Heart right ventricle (tissue), 16 donors: Measurements from ENCODE around the gene GRAP2. TPM values are rescaled to one million over a fixed set of nuclear protein-coding genes. Genes with fewer than 3 reads are reported as not detected.
"Not testable (repeated sequence)": the region's sequence is repeated elsewhere in the genome, so short reads cannot be mapped to it uniquely, and the experiment has no call there.

Experiments used
- ATAC-seq, 8 donors: fragments of 200-7000 bp; cut with Tn5 transposase; one replicate each; pipeline ENCODE4 v1.9.1; 2020; ENCODE audit warnings: mild to moderate bottlenecking in 8 of 8, moderate library complexity in 8 of 8, moderate number of reproducible peaks in 1 of 8
- DNase-seq, 2 donors: peaks; one replicate each; pipeline ENCODE4 v3.0.0-alpha.2; 2020
- H3K27ac ChIP-seq, 10 donors: fragments of 200-600 bp; sonication (generic) in 2 of 10; one replicate each; pipeline versions ENCODE4 v1.5.0 to v1.8.0; 2020 to 2022; ENCODE audit warnings: mild to moderate bottlenecking in 3 of 10
- H3K27me3 ChIP-seq, 7 donors: fragments of 200-600 bp; one replicate each; pipeline ENCODE4 v1.8.0; 2021 to 2022; ENCODE audit warnings: mild to moderate bottlenecking in 2 of 7
- H3K36me3 ChIP-seq, 9 donors: fragments of 200-600 bp; sonication (generic) in 1 of 9; one replicate each; pipeline versions ENCODE4 v1.5.0 to v1.8.0; 2020 to 2022; ENCODE audit warnings: mild to moderate bottlenecking in 2 of 9
- H3K4me1 ChIP-seq, 9 donors: fragments of 200-600 bp; sonication (generic) in 1 of 9; one replicate each; pipeline versions ENCODE4 v1.5.0 to v1.8.0; 2020 to 2022; ENCODE audit warnings: mild to moderate bottlenecking in 4 of 9
- H3K4me3 ChIP-seq, 10 donors: fragments of 200-600 bp; sonication (generic) in 2 of 10; one replicate each; pipeline versions ENCODE4 v1.5.0 to v1.8.0; 2020 to 2022; ENCODE audit warnings: mild to moderate bottlenecking in 7 of 10, moderate library complexity in 2 of 10
- H3K9me3 ChIP-seq, 11 donors: fragments of 200-600 bp in 10 of 11; sonication (generic) in 2 of 11; one replicate each; pipeline versions ENCODE4 v1.5.0 to v1.8.0; 2013 to 2022; ENCODE audit warnings: mild to moderate bottlenecking in 2 of 11, control low read depth in 1 of 11, moderate library complexity in 1 of 11
- CTCF ChIP-seq, 9 donors: fragments of 200-600 bp; sonication (generic) in 2 of 9; IDR thresholded peaks; one replicate each; pipeline versions ENCODE4 v1.5.0 to v1.8.0; 2021 to 2022; ENCODE audit warnings: antibody characterized with exemption in 9 of 9, mild to moderate bottlenecking in 5 of 9, moderate library complexity in 1 of 9
- WGBS, 2 donors: extraction: QIAGEN DNeasy Blood & Tissue Kit; methylation state at CpG; one replicate each; pipeline ENCODE4 v1.1.7; 2013; ENCODE audit warnings: inconsistent platforms in 1 of 2; 5-methylcytosine and 5-hydroxymethylcytosine counted together
- intact Hi-C, 10 donors: fragments of 100-400 bp; cut with DNase I; formaldehyde crosslinking; loops; one replicate each; pipeline versions ENCODE4 v1.11.1 to v1.14.2; 2022
- polyA plus RNA-seq, 2 donors: library from polyadenylated mRNA; stranded (reverse); fragments of 200-250 nt; gene quantifications; one replicate each; pipeline ENCODE4 v1.2.3, GENCODE V29; 2013
- total RNA-seq, 10 donors: library from RNA; stranded (reverse); fragmentation: NEBNext Ultra II Directional in 3 of 10; extraction: Animal tissue kit (Norgen Biotek cat#: 25700) in 3 of 10; gene quantifications; one replicate each; pipeline versions ENCODE4 v1.2.1 to v1.2.4, GENCODE V29; 2021 to 2023
- donor health status: Arrhythmogenic right ventricular cardiomyopathy.
- donor health status: ischemic (EF 13 %, LVEDD 7.1; RV severe dilation, severe dysfunction).
- donor health status: healthy with polysubstance abuse.
- donor health status: DM: no; HTN: yes; CAD: no.
- donor health status: DM: no; HTN: no; CAD: no.
- donor health status: ischemic (EF 25% LVEDD 6.9; RV normal size, moderate dysfunction).
- donor health status: ischemic (EF 25% LVEDD 5.7; RV mildly dilated, moderate dysfunction).
- donor health status: healthy.
- donor health status: DM: yes; HTN: yes; CAD: no.
- donor health status: Ischemic cardiomyopathy.
- donor health status: ischemic (EF 35%, LVEDD 5.7; RV mildly dilated, moderate dysfunction).
- donor health status: nonischemic (EF 11% LVEDD 7.7; RV severe dilation, severe dysfunction).
- donor health status: DM: yes; HTN: yes; CAD: no.
- donor health status: PGD.
- donor health status: ischemic (EF 29% LVEDD 5.4; RV normal size, mild dysfunction).
- donor health status: nonischemic (EF 23%, LVEDD 6.1; RV moderate dilation, normal function).

GRAP2 gene
- total and polyA plus RNA-seq, 12 donors, result 0.19 to 5.6 (median 0.60) TPM

GRCh38 chr22:39880722-39881121, 20.2 kb upstream of the GRAP2 start:
- no peak for DNase-seq
- ATAC-seq, result no peak
- H3K36me3 ChIP-seq, result no peaks in the 10 kb centered on the region
- peaks cover 0 to 46% (median 19%) of the 10 kb centered on the region in 7 donors for H3K27me3 ChIP-seq
- H3K9me3 ChIP-seq, result peaks cover 0 to 13% (median 0%) of the 10 kb centered on the region in 11 donors
- H3K4me1 ChIP-seq, result no peaks in the 10 kb centered on the region
- H3K4me3 ChIP-seq, result no peak overlapping the region
- intact Hi-C loops, result no loop called here
- no peak for TF ChIP-seq CTCF (IDR thresholded peaks at IDR 0.05)
- no peak overlapping the region for H3K27ac ChIP-seq

GRCh38 chr22:39883057-39883456, 17.8 kb upstream of the GRAP2 start:
- no peak overlapping the region for H3K4me3 ChIP-seq
- H3K36me3 ChIP-seq, result no peaks in the 10 kb centered on the region
- no peak for TF ChIP-seq CTCF (IDR thresholded peaks at IDR 0.05)
- peaks cover 0 to 42% (median 18%) of the 10 kb centered on the region in 7 donors for H3K27me3 ChIP-seq
- no peaks in the 10 kb centered on the region for H3K4me1 ChIP-seq
- no peak overlapping the region for H3K27ac ChIP-seq
- ATAC-seq (no peak), DNase-seq (no peak)
- H3K9me3 ChIP-seq, result peaks cover 0 to 13% (median 0%) of the 10 kb centered on the region in 11 donors
- intact Hi-C loops, result no loop called here
- WGBS, 2 donors, result 30 to 44% methylated on average over 1 of the region's 1 CpG

- H3K4me1 ChIP-seq, H3K9me3 ChIP-seq, H3K36me3 ChIP-seq, ATAC-seq, H3K27ac ChIP-seq, DNase-seq, intact Hi-C loops, H3K4me3 ChIP-seq: not testable (repeated sequence)
- WGBS, 2 donors, result 80 to 82% methylated on average over 3 of the region's 3 CpGs
- peaks cover 0 to 53% (median 0%) of the 10 kb centered on the region in 7 donors for H3K27me3 ChIP-seq
Measured at GRCh38 chr22:39889924-39890323, 11.0 kb upstream of the GRAP2 start.

- 67 to 78% methylated on average over 20 of the region's 20 CpGs for WGBS, 2 donors
- no peaks in the 10 kb centered on the region for H3K36me3 ChIP-seq
- H3K4me1 ChIP-seq, result peaks cover 0 to 9% (median 0%) of the 10 kb centered on the region in 9 donors
- ATAC-seq, result no peak
- no peak within 1 kb of the TSS for H3K4me3 ChIP-seq
- intact Hi-C loops, result no loop called here
- no peak for DNase-seq
- H3K9me3 ChIP-seq, result no peaks in the 10 kb centered on the region
- peaks cover 0 to 39% (median 0%) of the 10 kb centered on the region in 7 donors for H3K27me3 ChIP-seq
- no peak for TF ChIP-seq CTCF (IDR thresholded peaks at IDR 0.05)
- no peak within 1 kb of the TSS for H3K27ac ChIP-seq
Measured at GRCh38 chr22:39893526-39893925, 7.4 kb upstream of the GRAP2 start, which contains the start of gene ENTHD1. Gene ENTHD1, minus strand, starts transcription at chr22:39893760. Its CDS starts 6,012 bp downstream, at chr22:39887748.

GRCh38 chr22:39894554-39895092, 6.3 kb upstream of the GRAP2 start:
- no peak for TF ChIP-seq CTCF (IDR thresholded peaks at IDR 0.05)
- intact Hi-C loops, result no loop called here
- Histone ChIP-seq H3K27ac (no peak overlapping the region), H3K4me1 (peaks cover 0 to 20% (median 0%) of the 10 kb centered on the region in 9 donors), H3K36me3 (no peaks in the 10 kb centered on the region), H3K27me3 (peaks cover 0 to 29% (median 0%) of the 10 kb centered on the region in 7 donors), H3K4me3 (no peak overlapping the region), H3K9me3 (no peaks in the 10 kb centered on the region)
- 39 to 40% methylated on average over 7 of the region's 7 CpGs for WGBS, 2 donors
- ATAC-seq (no peak), DNase-seq (no peak)
